ENCODE measurements around the gene SLC43A2.

DNA sequence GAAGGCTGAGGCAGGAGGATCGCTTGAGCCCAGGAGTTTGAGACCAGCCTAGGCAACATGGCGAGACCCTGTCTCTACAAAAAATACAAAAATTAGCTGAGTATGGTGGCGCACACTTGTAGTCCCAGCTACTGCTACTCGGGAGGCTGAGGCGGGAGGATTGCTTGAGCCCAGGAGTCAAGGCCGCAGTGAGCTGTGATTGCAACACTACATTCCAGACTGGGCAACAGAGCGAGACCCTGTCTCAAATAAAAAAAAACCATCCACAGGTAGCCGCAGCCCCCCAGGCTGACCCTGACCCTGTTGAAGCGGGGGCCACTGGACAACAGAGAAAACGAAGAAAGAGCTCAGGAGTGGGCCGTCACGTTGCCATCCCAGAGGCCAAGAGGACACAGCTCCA lies 4.0 kb downstream of the SLC43A2 start:
- TF ChIP-seq, protein P1, sequence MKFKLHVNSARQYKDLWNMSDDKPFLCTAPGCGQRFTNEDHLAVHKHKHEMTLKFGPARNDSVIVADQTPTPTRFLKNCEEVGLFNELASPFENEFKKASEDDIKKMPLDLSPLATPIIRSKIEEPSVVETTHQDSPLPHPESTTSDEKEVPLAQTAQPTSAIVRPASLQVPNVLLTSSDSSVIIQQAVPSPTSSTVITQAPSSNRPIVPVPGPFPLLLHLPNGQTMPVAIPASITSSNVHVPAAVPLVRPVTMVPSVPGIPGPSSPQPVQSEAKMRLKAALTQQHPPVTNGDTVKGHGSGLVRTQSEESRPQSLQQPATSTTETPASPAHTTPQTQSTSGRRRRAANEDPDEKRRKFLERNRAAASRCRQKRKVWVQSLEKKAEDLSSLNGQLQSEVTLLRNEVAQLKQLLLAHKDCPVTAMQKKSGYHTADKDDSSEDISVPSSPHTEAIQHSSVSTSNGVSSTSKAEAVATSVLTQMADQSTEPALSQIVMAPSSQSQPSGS (IDR thresholded peaks at IDR 0.05; ENCODE audit: low read length) = no peak
- TF ChIP-seq, protein P2, sequence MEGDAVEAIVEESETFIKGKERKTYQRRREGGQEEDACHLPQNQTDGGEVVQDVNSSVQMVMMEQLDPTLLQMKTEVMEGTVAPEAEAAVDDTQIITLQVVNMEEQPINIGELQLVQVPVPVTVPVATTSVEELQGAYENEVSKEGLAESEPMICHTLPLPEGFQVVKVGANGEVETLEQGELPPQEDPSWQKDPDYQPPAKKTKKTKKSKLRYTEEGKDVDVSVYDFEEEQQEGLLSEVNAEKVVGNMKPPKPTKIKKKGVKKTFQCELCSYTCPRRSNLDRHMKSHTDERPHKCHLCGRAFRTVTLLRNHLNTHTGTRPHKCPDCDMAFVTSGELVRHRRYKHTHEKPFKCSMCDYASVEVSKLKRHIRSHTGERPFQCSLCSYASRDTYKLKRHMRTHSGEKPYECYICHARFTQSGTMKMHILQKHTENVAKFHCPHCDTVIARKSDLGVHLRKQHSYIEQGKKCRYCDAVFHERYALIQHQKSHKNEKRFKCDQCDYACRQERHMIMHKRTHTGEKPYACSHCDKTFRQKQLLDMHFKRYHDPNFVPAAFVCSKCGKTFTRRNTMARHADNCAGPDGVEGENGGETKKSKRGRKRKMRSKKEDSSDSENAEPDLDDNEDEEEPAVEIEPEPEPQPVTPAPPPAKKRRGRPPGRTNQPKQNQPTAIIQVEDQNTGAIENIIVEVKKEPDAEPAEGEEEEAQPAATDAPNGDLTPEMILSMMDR (IDR thresholded peaks at IDR 0.05 in 2 of 3, conservative IDR thresholded peaks at IDR 0.05 in 1 of 3; ENCODE audit: control insufficient read depth in 2 of 3, extremely low read depth in 1 of 3, insufficient read depth in 1 of 3, low read depth in 3 of 3, low read length in 3 of 3) = no peak
- no peak for TF ChIP-seq TCF7 (IDR thresholded peaks at IDR 0.05; ENCODE audit: borderline replicate concordance)

All from GM12878 (cell line).